GM18858 (cell line): ENCODE results near the gene LRRIQ1.
A peak's percentile ranks its signal among the peaks of the same experiment; 100 is the strongest.

Source experiments
- ATAC-seq: cut with Tn5 transposase; IDR thresholded peaks from one replicate; pipeline ENCODE4 v1.9.1; 2021; ENCODE audit not compliant: unreplicated experiment

Gene LRRIQ1

DNA sequence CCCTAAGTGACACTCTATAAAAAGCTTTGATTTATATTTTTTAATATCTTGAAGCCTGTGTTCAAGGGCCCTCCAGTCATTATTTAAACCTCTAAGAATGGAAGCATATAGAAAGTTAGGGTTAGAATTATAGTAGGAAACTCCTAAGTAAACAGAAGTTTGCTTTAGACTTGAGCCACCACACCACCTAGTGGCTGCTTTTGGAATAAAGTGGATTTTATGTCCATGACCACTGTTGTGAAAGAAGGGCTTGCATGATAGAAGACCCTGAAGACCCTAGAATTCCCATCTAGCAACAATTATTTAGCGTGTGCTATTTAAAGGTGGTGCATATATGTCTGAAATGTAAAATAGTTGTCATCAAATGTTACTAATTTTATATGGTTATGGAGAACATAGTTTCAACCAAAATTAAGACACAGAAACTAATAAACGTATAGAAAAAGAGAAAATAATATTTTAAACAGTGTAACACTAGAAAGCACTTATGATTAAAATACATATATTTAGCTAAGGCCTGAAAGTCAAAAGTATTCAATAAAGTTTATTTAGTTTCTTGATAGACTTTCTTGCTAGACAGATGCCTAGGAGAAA lies 21.3 kb downstream of the LRRIQ1 start:
- no peak for ATAC-seq

DNA sequence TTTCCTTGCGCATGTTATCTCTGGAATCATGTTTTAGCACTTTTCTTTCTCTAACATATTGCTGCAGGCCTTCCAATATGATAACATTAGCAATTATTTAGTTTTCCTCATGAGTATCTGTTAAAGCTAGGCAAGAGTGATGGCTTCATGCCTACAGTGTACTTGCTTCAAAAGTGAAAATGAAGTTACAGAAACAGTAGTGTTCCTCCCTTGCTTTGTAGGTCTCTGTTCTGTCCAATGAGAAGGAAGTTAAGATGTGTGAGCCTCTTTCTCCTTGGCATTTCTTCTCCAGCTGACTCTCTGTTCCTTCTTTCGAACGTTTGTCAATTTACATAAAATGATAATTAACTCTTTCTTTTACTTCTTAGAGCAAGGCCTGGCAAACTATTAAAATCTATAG lies 22.2 kb downstream of the LRRIQ1 start:
- ATAC-seq: no peak

GRCh38 chr12:85059594-85059993 lies 23.4 kb downstream of the LRRIQ1 start:
- ATAC-seq: no peak

DNA sequence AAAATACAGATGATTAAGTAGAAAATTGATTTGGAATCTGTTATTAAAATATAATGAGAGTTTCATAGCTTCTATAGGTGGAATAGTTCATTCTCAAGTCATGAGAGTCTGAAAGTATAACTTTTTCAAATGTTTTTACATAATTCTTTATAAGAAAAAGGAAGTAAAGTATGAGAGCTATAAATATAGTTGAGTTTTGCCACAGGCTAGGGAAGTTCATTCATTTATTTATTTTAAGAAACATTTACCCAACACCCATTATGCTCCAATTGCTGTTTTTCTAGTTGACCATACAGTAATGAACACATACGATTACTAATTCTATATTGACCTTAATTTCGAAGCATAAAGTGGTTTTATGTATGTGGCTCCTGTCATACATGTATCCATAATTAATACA lies 24.8 kb downstream of the LRRIQ1 start:
- ATAC-seq: no peak

- ATAC-seq: no peak
These were observed 29.8 kb downstream of the LRRIQ1 start for GRCh38 chr12:85065837-85066482.

DNA sequence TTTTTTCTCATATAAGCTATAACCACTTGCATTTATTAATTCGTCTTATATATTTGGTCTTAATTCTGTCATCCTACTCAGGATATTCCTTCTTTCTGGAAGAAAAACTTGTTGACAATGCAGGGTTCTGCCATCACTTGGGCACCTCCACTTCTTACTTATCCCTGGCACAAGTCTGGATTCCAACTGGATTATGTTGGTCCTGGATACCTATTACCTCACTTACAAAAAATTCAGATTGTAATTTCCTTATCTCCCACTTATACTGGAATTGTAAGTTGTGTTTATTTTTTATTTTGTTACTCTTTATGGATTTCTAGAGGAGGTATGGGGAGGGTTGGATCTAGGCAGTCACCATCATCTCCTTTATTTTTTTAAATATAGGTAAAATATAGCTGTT lies 36.7 kb downstream of the LRRIQ1 start:
- ATAC-seq: no peak

GRCh38 chr12:85076688-85077430 lies 40.7 kb downstream of the LRRIQ1 start:
- ATAC-seq: peak; percentile 71

GRCh38 chr12:85085066-85085465 lies 48.9 kb downstream of the LRRIQ1 start:
- no peak for ATAC-seq

DNA sequence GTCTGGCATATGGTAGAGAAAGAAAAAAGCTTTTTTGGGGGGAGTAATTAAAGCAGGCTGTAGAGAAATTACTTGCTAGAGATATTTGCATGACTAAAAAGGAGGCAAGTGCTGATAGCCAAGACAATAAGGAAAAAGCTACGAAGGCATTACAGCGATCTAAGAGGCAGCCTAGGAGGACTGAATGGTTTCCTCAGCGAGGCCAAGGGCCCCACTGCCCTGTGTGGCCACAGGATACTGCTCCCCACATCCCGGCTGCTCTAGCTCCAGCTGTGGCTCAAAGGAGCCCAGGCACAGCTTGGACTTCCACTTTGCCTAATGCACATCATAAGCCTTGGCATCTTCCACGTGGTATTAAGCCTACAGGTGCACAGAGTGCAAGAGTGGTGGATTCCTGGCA lies 53.6 kb downstream of the LRRIQ1 start:
- no peak for ATAC-seq

DNA sequence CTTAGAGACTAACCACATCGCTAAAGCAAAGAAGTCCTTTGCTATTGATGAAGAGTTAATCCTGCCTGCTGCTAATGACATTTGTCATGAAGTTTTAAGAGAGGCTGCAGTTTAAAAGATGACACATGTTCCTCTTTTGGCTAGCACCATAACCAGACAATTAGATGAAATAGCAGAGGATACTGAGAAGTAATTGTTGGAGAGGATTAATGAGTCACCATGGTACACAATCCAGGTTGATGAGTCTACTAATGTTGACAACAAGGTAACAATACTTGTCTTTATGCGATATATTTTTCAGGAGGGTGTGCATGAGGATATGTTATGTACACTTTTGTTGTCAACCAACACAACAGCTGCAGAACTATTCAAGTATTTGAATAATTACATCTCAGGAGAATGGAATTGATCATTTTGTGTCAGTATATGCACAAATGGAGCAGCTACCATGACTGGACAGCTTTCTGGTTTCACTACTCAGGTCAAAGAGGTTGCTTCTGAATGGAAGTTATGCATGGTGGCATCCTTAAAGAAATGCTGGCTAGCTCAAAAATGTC lies 56.7 kb downstream of the LRRIQ1 start:
- ATAC-seq: no peak

DNA sequence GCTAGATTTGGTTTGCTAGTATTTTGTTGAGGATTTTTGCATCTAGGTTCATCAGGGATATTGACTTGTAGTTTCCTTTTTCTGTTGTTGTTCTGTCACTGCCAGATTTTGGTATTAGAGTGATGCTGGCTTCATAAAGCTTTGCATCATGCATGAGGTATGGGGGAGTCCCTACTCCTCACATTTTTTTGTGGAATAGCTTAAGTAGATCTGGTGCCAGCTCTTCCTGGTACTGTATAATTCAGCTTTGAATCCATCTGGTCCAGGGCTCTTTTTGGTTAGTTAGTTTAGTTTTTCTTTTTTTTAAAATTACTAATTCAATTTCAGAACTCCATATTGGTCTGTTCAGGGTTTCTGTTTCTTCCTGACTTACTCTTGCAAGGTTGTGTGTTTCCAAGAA lies 59.4 kb downstream of the LRRIQ1 start:
- no peak for ATAC-seq

DNA sequence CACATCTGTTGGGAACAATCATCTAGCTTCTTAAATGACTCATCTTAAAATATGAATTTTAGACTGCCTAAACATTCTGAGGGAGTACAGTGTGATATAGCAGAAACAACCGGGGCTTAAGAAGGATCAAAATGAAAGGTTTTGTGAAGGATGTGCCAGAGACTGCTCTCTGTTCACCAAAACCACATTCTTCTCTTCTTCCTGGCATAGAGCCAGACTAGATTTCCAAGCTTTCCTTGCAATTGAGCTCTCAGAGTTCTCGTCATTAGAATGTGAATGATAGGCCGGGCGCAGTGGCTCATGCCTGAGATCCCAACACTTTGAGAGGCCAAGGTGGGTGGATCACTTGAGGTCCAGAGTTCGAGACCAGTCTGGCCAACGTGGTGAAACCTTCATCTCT lies 94.5 kb downstream of the LRRIQ1 start:
- ATAC-seq: no peak

DNA sequence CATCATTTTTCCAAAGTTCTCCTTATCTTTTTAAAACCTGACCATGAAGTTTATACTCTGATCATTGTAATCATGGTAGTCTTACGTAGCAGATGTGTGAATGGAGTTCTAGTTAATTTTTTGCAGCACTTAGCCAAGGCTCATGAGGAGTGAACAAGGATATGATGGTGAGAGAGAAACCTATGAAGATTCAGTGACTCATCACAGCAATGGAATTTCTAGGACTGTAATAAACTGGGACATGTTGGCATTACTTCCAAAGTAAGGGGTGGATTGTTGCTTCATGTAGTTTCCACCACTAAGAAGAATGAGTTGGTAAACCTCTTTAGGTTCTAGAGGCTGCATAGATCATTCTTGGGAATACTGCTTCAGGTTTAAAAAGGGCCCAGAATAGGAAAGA lies 102.7 kb downstream of the LRRIQ1 start:
- ATAC-seq: no peak

- no peak for ATAC-seq
These were observed 111.2 kb downstream of the LRRIQ1 start for GRCh38 chr12:85147331-85147730.

DNA sequence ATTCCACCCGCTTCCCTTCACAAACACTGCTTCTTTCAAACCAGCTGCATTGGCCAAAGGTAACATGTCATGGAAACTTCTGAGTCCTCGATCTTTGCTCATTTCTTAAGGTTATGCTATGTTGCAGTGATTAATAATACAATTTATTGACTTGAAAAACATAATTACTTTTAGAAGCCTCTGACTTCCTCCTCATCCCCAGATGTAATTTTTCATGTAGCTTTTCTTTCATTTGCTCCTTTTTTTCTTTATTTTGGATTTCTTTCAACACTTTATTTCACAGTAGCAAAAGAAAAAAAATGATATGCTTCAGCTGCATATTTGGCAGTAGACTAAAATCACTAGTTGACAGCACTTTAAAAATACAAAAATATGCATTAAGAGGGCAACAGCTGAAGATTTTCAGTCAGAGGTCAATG lies 116.2 kb downstream of the LRRIQ1 start:
- ATAC-seq: no peak

DNA sequence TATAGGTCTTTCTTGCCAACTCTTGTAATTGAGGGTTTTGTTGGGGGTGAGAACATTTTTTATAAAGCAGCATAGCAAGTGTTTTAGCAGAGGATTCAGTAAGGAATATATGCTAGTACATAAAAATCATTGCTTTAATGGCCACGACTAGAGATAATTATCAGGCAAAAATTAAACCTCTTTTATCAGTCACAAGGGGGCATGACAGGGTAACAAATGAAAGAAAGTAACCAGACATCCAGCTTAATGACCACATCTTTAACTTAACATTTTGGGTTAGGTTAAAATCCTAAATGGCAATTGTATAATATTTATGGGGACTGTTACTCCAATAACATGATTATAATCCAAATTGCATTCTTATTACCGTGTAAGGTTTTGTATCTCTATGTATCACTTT lies 119.6 kb downstream of the LRRIQ1 start:
- no peak for ATAC-seq

GRCh38 chr12:85156569-85156968 lies 120.4 kb downstream of the LRRIQ1 start:
- no peak for ATAC-seq

DNA sequence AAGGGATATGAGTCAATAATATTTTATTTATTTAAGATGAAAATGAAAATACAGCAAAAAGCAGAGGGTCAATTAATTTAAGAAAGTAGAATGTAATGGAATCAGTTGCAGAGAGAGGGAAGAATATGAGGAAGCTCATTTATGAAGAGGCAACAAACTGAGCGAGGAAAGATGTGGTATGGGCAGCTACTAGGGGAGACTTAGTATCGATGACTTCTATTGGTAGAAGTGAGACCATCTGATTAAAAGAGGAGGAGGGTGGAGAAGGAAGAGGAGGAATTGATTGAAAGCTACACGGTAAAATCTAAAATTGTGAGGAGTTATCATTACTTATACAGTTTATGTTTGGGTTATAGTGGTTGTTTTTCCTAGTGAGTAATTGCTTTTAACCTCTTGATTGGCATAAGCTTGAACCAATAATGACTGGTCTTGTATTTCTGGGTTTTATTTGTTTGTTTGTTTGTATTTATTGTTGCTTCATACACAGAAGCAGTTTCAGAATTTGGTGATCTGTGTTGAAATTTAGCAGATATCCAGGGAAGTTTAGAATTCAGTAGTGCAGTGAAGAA lies 121.0 kb downstream of the LRRIQ1 start:
- no peak for ATAC-seq

GRCh38 chr12:85163752-85164321 lies 127.7 kb downstream of the LRRIQ1 start:
- no peak for ATAC-seq

GRCh38 chr12:85179680-85180270 lies 143.6 kb downstream of the LRRIQ1 start:
- ATAC-seq: no peak

DNA sequence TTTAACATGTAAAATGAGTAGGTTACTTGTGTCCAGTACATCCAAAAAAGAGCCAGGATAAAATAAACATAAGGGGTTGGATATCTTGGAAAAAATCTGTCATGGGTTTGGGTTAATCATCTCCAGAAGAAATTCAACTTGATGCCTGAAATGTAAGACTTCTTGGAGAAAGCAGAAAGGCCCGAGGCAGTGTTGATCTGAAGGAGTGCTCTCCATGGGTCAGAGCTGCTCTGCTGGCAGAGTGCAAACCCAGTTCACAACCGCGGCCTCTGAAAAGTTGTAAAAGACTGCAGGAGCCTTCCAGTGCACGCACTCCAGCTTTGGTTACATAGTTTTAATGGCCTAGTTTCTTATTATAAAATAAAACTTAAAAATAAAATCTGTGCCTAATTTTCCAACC lies 146.5 kb downstream of the LRRIQ1 start:
- ATAC-seq: no peak
